DMS 273 (cell line): ENCODE measurements around the gene SCN2B.

Experiments
- DNase-seq: peaks from one replicate; lab custom pipeline; 2025; ENCODE audit not compliant: unreplicated experiment; lab: John Stamatoyannopoulos, UW

The SCN2B gene

GRCh38 chr11:118135796-118136165 is 40.7 kb downstream of the SCN2B start:
- DNase-seq = no peak

GRCh38 chr11:118135051-118135795 is 41.2 kb downstream of the SCN2B start:
- DNase-seq = no peak

DNA sequence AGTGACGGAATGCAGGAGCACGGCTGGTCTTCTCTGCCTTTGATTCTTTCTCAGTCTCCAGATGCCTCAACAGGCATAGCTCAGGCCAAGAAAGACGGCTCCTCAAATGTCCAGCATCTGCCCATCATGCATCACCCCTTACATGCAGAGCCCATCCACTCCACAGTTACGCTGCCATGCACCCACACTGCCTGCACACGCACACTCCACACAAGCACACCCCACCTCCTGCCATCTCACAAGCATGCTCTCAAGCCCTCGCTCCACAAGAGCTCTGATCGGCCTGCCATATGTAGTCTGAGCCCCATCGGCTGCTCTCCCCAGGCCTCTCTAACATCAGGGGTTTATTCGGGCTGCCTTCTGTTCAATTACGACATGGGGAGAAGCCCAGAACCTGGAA is 42.6 kb downstream of the SCN2B start:
- no peak for DNase-seq

- DNase-seq = no peak
These were observed 43.9 kb downstream of the SCN2B start for GRCh38 chr11:118132385-118133151.

- DNase-seq = no peak
These were observed 46.8 kb downstream of the SCN2B start for GRCh38 chr11:118129471-118130172.

- no peak for DNase-seq
These were observed 47.5 kb downstream of the SCN2B start for GRCh38 chr11:118128721-118129470.

DNA sequence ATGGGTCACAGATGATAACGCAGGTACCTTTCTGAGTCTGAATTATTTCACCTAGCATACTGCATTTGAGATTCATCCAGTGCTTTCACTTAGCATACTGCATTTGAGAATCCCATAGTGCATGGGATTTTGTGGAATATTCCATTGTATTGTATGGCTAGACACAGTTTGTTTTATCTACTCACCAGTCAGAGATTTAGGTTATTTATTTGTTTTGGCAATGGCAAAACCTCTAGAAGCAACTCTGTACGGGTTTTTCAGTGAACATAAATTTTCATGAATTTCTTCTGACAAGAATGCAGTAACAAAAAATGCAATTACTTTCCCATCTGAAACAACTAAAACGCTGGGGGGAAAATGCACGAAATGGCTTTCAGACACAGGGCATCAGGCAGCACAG is 48.1 kb downstream of the SCN2B start:
- no peak for DNase-seq

DNA sequence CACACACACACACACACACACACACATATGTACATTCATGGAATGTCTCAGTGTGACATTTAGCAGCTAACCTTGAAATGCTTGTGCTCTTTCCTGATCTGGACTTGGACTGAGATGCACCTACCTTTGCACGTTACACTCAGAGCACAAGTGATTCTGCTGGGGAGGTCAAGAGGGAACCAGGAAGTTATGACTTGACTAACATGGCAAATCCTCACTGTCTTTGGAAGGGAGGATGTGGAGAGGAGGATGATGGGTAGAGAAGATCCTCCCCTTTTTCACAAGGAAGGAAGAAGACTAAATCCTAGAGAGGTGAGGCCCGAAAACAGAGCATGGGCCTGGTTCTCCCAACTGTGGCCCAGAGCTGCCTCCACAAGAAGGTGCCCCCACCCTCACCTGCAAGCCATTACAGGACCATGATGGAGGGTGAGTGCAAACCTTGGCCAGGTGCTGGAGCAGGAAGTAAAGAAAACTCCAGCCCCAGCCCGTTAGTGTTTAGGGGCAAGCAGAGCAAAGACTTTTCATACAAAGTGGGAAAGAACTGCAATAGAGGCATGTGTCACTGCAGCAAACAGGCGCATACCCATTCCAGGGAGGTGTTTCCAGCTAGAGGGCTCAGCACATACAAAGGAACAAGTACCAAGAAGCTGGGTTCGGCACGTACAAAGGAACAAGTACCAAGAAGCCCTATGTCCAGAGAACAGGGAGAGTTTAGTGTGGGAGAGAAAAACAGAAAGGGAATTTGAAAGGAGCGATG is 50.2 kb downstream of the SCN2B start:
- peak; percentile 23 for DNase-seq

GRCh38 chr11:118124929-118125535 is 51.4 kb downstream of the SCN2B start:
- peak; percentile 23 for DNase-seq

- DNase-seq = no peak
These were observed 55.6 kb downstream of the SCN2B start for GRCh38 chr11:118120793-118121192.

DNA sequence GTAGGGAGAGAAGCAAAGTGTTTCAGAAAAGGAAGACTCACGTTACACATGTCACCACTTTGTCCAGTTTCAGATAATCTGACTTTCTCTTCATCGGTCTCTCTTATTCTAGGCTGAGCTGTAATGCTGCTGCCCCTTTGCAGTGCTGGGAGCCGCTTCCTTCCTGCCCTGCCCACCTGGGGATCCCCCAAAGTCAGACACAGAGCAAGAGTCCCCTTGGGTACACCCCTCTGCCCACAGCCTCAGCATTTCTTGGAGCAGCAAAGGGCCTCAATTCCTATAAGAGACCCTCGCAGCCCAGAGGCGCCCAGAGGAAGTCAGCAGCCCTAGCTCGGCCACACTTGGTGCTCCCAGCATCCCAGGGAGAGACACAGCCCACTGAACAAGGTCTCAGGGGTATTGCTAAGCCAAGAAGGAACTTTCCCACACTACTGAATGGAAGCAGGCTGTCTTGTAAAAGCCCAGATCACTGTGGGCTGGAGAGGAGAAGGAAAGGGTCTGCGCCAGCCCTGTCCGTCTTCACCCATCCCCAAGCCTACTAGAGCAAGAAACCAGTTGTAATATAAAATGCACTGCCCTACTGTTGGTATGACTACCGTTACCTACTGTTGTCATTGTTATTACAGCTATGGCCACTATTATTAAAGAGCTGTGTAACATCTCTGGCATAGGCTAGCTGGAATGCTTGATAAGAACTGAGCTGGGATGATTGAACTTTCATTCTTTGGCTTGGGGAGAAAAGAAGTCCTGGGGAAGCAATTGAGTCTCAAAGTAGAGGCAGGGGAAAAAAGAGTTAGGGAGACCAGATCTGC is 58.4 kb downstream of the SCN2B start:
- no peak for DNase-seq

DNA sequence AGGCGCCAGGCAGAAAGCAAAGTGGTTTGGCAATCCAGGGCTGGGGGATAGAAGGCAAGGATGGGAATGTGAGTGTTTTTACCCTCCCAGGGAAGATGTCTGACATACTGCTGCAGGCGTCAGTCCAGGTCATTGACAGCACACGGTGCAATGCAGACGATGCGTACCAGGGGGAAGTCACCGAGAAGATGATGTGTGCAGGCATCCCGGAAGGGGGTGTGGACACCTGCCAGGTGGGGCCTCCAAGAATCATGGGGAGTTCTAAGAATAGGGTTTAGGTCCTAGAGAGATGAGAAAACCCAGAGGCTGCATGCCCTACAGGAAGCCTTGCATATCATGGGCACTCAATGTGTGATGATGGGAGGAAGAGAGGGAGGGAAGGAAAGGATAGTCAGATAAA is 61.4 kb downstream of the SCN2B start:
- DNase-seq = no peak

- no peak for DNase-seq
These were observed 62.2 kb downstream of the SCN2B start for GRCh38 chr11:118114266-118114665.

DNA sequence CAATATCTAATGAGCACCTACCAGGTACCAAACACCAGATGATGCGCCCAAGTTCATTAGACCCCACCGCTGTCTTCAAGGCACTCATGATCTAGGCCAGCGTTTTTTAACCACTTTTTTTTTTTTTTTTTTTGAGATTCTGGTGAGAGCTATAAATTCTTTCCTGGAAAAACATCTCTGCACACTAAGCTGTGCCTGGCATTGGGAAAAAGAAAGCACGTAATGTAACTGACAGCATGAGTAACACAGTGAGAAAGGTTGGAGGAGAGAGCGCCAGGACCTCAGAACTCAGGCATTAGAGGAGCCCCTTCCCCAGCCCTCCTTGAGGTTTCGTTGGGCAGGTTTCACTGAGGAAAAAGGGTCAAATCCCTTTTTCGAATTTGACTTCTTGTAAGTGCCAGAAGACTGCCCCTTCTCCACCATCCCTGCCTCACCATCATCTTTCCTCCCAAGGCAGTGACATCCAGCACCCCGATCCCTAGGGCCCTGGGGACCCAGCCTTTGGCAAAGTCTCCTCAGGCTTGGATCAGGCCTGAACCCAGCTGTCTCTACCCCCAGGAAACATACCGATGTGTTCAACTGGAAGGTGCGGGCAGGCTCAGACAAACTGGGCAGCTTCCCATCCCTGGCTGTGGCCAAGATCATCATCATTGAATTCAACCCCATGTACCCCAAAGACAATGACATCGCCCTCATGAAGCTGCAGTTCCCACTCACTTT is 63.6 kb downstream of the SCN2B start:
- DNase-seq = no peak
